ENCODE measurements around the gene PGBD4.

DNA sequence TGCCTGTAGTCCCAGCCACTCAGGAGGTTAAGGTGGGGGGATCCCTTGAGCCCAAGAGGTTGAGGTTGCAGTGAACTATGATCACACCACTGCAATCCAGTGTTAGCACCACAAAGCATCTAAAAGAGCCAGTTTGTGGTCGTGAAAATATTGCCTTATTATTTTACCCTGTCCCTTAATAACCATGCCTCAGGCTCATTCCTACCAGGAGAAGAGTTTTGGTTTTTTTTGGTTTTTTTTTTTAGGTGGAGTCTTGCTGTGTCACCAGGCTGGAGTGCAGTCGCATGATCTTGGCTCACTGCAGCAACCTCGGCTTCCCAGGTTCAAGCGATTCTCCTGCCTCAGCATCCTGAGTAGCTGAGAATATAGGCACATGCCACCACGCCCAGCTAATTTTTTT, 45.0 kb upstream of the PGBD4 start:
- TF ChIP-seq, protein P1, sequence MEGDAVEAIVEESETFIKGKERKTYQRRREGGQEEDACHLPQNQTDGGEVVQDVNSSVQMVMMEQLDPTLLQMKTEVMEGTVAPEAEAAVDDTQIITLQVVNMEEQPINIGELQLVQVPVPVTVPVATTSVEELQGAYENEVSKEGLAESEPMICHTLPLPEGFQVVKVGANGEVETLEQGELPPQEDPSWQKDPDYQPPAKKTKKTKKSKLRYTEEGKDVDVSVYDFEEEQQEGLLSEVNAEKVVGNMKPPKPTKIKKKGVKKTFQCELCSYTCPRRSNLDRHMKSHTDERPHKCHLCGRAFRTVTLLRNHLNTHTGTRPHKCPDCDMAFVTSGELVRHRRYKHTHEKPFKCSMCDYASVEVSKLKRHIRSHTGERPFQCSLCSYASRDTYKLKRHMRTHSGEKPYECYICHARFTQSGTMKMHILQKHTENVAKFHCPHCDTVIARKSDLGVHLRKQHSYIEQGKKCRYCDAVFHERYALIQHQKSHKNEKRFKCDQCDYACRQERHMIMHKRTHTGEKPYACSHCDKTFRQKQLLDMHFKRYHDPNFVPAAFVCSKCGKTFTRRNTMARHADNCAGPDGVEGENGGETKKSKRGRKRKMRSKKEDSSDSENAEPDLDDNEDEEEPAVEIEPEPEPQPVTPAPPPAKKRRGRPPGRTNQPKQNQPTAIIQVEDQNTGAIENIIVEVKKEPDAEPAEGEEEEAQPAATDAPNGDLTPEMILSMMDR (IDR thresholded peaks at IDR 0.05; ENCODE audit: insufficient read depth, low read length), result no peak
- TF ChIP-seq, protein P2, sequence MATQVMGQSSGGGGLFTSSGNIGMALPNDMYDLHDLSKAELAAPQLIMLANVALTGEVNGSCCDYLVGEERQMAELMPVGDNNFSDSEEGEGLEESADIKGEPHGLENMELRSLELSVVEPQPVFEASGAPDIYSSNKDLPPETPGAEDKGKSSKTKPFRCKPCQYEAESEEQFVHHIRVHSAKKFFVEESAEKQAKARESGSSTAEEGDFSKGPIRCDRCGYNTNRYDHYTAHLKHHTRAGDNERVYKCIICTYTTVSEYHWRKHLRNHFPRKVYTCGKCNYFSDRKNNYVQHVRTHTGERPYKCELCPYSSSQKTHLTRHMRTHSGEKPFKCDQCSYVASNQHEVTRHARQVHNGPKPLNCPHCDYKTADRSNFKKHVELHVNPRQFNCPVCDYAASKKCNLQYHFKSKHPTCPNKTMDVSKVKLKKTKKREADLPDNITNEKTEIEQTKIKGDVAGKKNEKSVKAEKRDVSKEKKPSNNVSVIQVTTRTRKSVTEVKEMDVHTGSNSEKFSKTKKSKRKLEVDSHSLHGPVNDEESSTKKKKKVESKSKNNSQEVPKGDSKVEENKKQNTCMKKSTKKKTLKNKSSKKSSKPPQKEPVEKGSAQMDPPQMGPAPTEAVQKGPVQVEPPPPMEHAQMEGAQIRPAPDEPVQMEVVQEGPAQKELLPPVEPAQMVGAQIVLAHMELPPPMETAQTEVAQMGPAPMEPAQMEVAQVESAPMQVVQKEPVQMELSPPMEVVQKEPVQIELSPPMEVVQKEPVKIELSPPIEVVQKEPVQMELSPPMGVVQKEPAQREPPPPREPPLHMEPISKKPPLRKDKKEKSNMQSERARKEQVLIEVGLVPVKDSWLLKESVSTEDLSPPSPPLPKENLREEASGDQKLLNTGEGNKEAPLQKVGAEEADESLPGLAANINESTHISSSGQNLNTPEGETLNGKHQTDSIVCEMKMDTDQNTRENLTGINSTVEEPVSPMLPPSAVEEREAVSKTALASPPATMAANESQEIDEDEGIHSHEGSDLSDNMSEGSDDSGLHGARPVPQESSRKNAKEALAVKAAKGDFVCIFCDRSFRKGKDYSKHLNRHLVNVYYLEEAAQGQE (IDR thresholded peaks at IDR 0.05; ENCODE audit: insufficient replicate concordance, low read depth), result no peak
- no peak for TF ChIP-seq SPI1 (IDR thresholded peaks at IDR 0.05; ENCODE audit: borderline replicate concordance, low read depth)
- TF ChIP-seq GABPA (IDR thresholded peaks at IDR 0.05; ENCODE audit: low read depth), result no peak
